Measurements from ENCODE around the gene MAPRE3.

Gene MAPRE3

DNA sequence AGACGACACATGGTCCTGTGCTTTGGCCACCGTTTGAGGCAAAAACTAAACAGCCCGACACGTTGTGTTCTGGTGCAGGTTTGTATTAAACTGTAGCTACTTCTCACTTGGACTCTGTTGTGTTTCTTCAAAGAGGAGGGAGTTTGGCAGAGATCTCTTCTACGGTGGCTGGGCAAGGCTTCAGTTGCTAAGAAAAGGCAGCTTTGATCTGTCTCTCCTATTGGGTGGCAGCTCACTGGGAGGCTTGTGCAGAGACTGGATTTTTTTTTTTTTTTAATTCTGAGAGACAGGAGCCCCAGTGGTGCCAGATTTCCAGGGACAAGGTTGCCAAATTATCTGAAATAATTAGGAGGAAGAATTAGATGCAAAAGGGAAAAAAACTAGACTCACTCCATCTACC, 20.2 kb upstream of the MAPRE3 start:
- DNase-seq = no peak

GRCh38 chr2:26951236-26951635, 19.2 kb upstream of the MAPRE3 start:
- DNase-seq = peak in 1 of 2 experiments; percentile 31

DNA sequence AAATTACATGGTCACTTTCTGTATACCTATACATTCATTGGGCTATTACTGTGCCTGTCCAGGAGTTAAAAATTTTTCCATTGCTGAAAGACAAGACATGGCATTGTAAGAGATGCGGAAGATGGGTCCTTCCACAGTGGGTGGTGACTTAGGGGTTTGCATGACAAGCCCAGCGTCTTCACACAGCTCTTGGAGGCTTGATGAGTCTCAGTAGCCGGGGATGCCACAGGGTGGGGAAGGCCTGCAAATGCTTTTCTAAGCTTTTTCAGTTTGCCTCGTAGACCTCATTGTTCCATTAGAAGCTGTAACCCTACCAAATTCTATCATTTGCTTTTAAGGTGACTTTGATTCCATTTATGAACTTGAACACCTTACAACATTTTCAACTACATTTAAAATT, 18.1 kb upstream of the MAPRE3 start:
- no peak for DNase-seq

- DNase-seq = no peak
Measured at GRCh38 chr2:26954135-26954534, 16.3 kb upstream of the MAPRE3 start.

DNA sequence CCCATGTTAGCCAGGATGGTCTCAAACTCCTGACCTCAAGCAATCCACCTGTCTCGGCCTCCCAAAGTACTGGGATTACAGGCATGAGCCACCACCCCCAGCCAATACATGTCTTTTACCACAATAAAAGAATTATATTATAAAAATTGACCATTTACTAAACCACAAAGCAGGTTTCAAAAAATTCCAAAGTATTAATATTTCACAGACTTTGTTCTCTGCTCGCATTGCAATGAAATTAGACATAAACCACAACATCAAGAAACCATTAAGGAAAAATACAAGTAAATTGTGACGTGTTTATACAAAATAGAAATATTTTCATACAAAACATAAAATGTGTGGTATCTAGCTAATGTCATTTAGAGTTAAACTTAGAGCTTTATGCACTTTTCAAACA, 13.4 kb upstream of the MAPRE3 start:
- DNase-seq = no peak

DNA sequence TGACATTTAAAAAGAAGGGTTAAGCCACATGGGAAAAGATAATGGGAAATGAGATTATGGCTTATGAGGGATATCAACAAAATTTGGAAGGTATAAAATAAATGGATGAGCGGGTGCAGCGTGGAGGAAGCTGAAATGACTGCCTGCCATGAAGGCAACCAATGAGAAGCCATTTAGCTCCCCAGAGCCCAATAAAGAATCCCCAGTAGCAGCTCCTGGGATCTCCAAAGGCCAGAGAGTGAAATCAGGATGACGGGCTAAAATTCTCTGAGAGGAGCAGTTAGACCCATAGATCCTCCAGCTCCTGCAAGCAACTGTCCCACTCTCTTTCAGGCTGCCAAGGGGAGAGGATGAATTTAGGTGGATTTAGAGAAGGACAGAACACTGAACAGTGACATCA, 12.9 kb upstream of the MAPRE3 start:
- no peak for DNase-seq

GRCh38 chr2:26959331-26959730, 11.1 kb upstream of the MAPRE3 start:
- DNase-seq = no peak

DNA sequence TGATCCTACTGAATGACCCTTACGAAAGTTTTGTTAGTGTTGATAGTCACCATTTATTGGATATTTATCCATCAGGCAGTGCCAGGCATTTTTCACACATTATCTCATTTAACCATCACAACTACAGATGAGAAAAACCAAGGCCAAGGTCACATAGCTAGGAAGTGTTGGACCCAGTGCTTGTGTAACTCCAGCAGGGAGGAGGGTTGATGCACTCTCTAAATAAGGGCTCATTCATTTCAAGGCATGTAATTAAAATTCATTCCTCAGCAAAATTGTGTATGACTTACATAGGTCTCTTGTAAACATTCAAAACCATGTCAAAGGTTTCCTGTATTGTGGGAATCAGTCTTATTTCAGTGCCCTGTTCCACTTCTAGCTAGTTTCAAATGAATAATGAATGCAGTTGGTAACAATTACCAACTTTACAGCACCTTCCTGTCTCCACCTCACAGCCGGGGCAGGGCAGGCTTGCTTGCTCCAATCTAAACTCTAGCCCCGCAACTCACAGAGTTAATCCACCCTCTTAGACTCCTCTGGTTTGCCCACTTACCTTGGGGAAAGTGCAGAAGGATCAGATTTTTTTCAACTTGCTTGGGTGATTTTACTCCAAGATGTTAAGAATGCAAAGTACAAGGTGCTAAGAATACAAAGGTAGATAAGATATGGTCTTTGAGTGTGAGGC, 5.8 kb upstream of the MAPRE3 start:
- DNase-seq = no peak

DNA sequence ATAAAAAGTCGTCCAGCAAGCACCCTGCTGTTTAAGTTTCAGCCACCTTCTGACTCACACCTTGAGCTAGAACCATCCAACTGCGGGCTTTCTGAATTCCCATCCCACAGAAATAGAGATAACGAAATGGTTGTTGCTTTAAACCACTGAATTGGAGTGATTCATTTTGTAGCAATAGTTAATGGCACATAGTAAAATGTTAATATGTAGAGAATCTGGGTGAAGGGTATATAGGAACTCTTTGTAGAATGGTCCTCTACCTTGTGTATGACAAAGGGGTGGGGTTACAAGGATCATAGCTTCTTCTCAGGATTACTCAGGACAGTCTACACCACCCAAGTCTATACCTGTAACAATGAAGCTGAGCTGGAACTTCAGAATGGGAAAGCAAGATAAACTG, 2.4 kb upstream of the MAPRE3 start:
- DNase-seq = no peak

GRCh38 chr2:26969077-26969844, 1.2 kb upstream of the MAPRE3 start:
- DNase-seq = no peak

GRCh38 chr2:26970928-26971627, 641 bp downstream of the MAPRE3 start:
- no peak for DNase-seq

GRCh38 chr2:26971911-26972786, 1.7 kb downstream of the MAPRE3 start:
- no peak for DNase-seq

- DNase-seq = no peak
Measured at GRCh38 chr2:26974352-26974751, 3.9 kb downstream of the MAPRE3 start.

DNA sequence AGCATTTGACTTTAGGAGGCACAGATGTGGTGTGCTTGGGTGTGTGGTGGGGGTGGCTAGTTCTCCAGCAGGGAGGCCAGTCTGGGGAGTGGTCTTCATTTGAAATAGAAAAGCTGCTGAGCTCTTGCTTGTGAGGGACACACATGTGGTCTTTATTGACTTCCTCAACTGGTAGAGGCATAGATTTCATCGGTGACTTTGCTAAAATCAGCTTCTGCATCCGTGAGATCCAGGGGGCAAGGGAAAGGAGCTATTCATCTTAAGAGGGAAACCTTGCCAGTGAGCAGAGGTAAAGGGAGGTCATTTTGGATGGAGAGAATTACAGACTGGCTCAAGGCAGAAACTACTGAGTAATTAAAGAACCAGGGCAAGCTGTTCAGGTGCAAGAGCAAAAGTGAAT, 4.7 kb downstream of the MAPRE3 start:
- DNase-seq = no peak

DNA sequence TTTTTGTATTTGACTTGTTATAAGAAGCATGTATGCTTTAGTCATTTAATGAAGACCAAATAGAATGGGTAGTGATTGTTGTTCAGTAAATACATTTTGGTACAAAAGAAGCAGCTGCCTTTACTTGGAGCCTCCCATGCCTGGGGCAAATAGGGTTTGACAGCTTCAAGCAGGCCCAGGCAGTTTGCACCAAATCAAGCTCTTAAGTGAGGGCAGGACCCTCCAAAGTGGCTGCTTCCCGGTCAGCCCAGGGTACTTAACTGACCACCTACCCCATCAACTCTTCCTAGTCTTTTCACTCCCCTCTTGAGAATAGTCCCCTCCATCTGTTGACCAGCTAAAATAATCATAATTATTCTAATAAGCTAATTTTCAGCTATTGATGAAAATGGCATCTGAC, 5.2 kb downstream of the MAPRE3 start:
- no peak for DNase-seq

DNA sequence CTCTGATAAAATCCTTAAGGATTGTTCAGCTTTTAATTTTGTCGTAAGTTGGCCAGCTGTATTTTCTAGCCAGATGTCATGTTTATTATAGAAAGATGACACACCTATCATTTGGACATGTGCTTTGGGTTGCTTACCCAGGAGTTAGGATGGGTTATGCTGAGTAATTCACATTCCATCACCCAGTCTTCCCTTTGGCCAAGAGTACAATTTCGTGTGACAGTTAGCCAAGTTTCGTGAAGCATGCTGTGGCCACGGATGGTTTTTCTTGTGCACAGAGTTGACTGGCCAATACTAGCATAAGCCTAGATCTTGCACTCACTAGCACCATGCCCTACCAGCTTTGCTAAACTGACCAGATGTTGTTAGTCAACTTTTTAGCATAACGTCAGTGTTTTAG, 5.8 kb downstream of the MAPRE3 start:
- no peak for DNase-seq

- no peak for DNase-seq
Measured at GRCh38 chr2:26977012-26977411, 6.6 kb downstream of the MAPRE3 start.

- no peak for DNase-seq
Measured at GRCh38 chr2:26978061-26978596, 7.7 kb downstream of the MAPRE3 start.

- DNase-seq = no peak
Measured at GRCh38 chr2:26979741-26980140, 9.3 kb downstream of the MAPRE3 start.

DNA sequence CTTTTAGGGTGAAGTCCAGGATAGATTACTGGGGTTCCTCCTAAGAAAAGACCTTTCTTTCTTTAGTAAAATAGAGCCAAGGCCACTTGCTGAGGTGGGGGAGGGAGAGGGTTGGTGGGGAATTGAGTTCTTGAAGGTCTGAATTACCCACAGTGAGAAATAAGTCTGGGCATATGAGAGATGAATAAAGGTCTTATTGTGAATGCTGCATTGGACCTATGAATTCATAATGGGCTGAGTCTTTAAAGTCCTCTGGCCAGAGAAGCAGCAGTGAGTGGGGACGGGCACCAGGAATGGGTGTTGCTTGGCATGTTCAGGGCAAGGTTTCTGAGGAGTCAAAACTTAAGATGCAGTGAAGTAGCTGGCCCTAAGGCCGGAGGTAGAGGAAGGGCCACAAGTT, 10.5 kb downstream of the MAPRE3 start:
- DNase-seq = no peak

- DNase-seq = peak in 1 of 2 experiments; percentile 52
Measured at GRCh38 chr2:26982102-26982742, 11.8 kb downstream of the MAPRE3 start.

- DNase-seq = no peak
Measured at GRCh38 chr2:26983746-26984145, 13.3 kb downstream of the MAPRE3 start.

All from NCI-H446 (cell line).